SK-N-SH (cell line): ENCODE results near the gene TMEM151A. TPM values are rescaled to one million over a fixed set of nuclear protein-coding genes. Genes with fewer than 3 reads are reported as not detected.

ENCODE experiments used
- CTCF ChIA-PET: fragments of 300-600, 350-600 bp; formaldehyde crosslinking; extraction: SDS; loops from one replicate; lab custom pipeline; 2021; lab: Yijun Ruan, JAX
- POLR2A ChIA-PET: fragments of 350-600 bp; sonication (Branson Sonifier 250); formaldehyde crosslinking; extraction: SDS; loops from one replicate; lab custom pipeline; 2020; ENCODE audit warnings: antibody characterized with exemption, inconsistent platforms; lab: Yijun Ruan, JAX
- DNase-seq: peaks from one replicate; pipeline ENCODE4 v3.0.0; 2012
- H2AFZ ChIP-seq: fragments of 200-600 bp; sonication (generic); 2 replicates; pipeline ENCODE4 v1.8.1; 2016; ENCODE audit warnings: antibody characterized with exemption, mild to moderate bottlenecking, low read depth
- H3F3A ChIP-seq: fragments of 200-600 bp; sonication (generic); replicated peaks from 2 replicates; pipeline ENCODE3; 2016; ENCODE audit warnings: antibody characterized with exemption, mild to moderate bottlenecking; ENCODE audit not compliant: insufficient read depth
- H3K27ac ChIP-seq, 2 experiments: fragments of 200-500 bp in 1 of 2; fragments of 200-600 bp in 1 of 2; sonication (Bioruptor generic) in 1 of 2; sonication (generic), shearing (Covaris generic) in 1 of 2; 2 replicates each; pipeline versions ENCODE4 v1.5.1 to v1.6.1; 2014 to 2016; ENCODE audit warnings: low read depth in 2 of 2, inconsistent platforms in 1 of 2, low read length in 1 of 2, mild to moderate bottlenecking in 1 of 2, mixed read lengths in 1 of 2
- H3K27me3 ChIP-seq: fragments of 200-600 bp; sonication (generic), shearing (Covaris generic); 2 replicates; pipeline ENCODE4 v1.6.1; 2016; ENCODE audit warnings: mixed run types; ENCODE audit not compliant: insufficient read depth
- H3K36me3 ChIP-seq, 2 experiments: fragments of 200-500 bp in 1 of 2; fragments of 200-600 bp in 1 of 2; sonication (Bioruptor generic) in 1 of 2; sonication (generic) in 1 of 2; replicated peaks in 1 of 2; 2 replicates each; pipeline versions ENCODE3 to v1.5.1; 2014 to 2016; ENCODE audit warnings: low read length in 1 of 2, mild to moderate bottlenecking in 1 of 2; ENCODE audit not compliant: insufficient read depth in 2 of 2, control insufficient read depth in 1 of 2
- H3K4me1 ChIP-seq, 2 experiments: fragments of 200-500 bp in 1 of 2; fragments of 200-600 bp in 1 of 2; sonication (Bioruptor generic) in 1 of 2; sonication (generic), shearing (Covaris generic) in 1 of 2; 2 replicates each; pipeline versions ENCODE4 v1.5.1 to v1.6.1; 2014 to 2016; ENCODE audit warnings: low read depth in 1 of 2, low read length in 1 of 2, mixed run types in 1 of 2; ENCODE audit not compliant: insufficient read depth in 2 of 2, control insufficient read depth in 1 of 2
- H3K4me2 ChIP-seq: fragments of 200-600 bp; sonication (generic), shearing (Covaris generic); 2 replicates; pipeline ENCODE4 v1.6.1; 2017; ENCODE audit warnings: mixed run types
- H3K4me3 ChIP-seq, 2 experiments: fragments of 200-500 bp in 1 of 2; fragments of 200-600 bp in 1 of 2; sonication (Bioruptor generic) in 1 of 2; sonication (generic), shearing (Covaris generic) in 1 of 2; 2 replicates each; pipeline versions ENCODE4 v1.5.1 to v1.8.1; 2014 to 2016; ENCODE audit warnings: low read depth in 2 of 2, inconsistent platforms in 1 of 2, low read length in 1 of 2, mild to moderate bottlenecking in 1 of 2, mixed read lengths in 1 of 2, moderate library complexity in 1 of 2
- H3K79me2 ChIP-seq: fragments of 200-600 bp; sonication (generic); 2 replicates; pipeline ENCODE4 v1.8.1; 2017; ENCODE audit warnings: mild to moderate bottlenecking; ENCODE audit not compliant: insufficient read depth
- H3K9ac ChIP-seq: fragments of 200-600 bp; sonication (generic); 2 replicates; pipeline ENCODE4 v1.6.1; 2017; ENCODE audit warnings: mixed run types
- H3K9me2 ChIP-seq: fragments of 200-600 bp; sonication (generic); 2 replicates; pipeline ENCODE4 v1.6.1; 2017; ENCODE audit warnings: mixed run types
- H3K9me3 ChIP-seq: fragments of 200-600 bp; sonication (generic); 2 replicates; pipeline ENCODE4 v1.6.1; 2017; ENCODE audit warnings: mixed run types, mild to moderate bottlenecking, moderate library complexity
- H4K20me1 ChIP-seq: fragments of 200-600 bp; sonication (generic); 2 replicates; pipeline ENCODE4 v1.6.1; 2017; ENCODE audit warnings: mild to moderate bottlenecking, mixed run types; ENCODE audit not compliant: insufficient read depth
- CHD2 ChIP-seq: fragments of 150-350 bp; IDR thresholded peaks from 2 replicates; pipeline ENCODE4 v1.6.1; 2018; ENCODE audit warnings: low read length; ENCODE audit not compliant: partially characterized antibody
- CTCF ChIP-seq: fragments of 200-600 bp; sonication (generic); IDR thresholded peaks from 2 replicates; pipeline ENCODE4 v1.6.1; 2017; ENCODE audit warnings: antibody characterized with exemption, mild to moderate bottlenecking, moderate library complexity
- ELF1 ChIP-seq: IDR thresholded peaks from 2 replicates; pipeline ENCODE4 v1.4.0; 2012
- EP300 ChIP-seq, 2 experiments: IDR thresholded peaks; 2 replicates each; pipeline versions ENCODE4 v1.4.0 to v1.6.1; 2012; ENCODE audit warnings: borderline replicate concordance in 1 of 2, low read depth in 1 of 2, low read length in 1 of 2
- EZH2phosphoT487 ChIP-seq: fragments of 200-600 bp; sonication (generic); IDR thresholded peaks from 2 replicates; pipeline ENCODE4 v1.6.1; 2017; ENCODE audit warnings: low read depth, mixed run types, mild to moderate bottlenecking, antibody characterized with exemption, moderate library complexity, borderline replicate concordance
- FOXJ3 ChIP-seq: sonication (generic); formaldehyde crosslinking; IDR thresholded peaks from 2 replicates; pipeline ENCODE4 v1.5.1; 2020; ENCODE audit warnings: mild to moderate bottlenecking, missing genetic modification reagents
- FOXM1 ChIP-seq: IDR thresholded peaks from 2 replicates; pipeline ENCODE4 v1.4.0; 2012; ENCODE audit warnings: low read depth, mild to moderate bottlenecking
- GABPA ChIP-seq: IDR thresholded peaks from 2 replicates; pipeline ENCODE4 v1.4.0; 2012; ENCODE audit warnings: low read depth, mild to moderate bottlenecking
- GATA2 ChIP-seq: sonication (generic); formaldehyde crosslinking; IDR thresholded peaks from 2 replicates; pipeline ENCODE4 v1.5.0; 2020; ENCODE audit warnings: mild to moderate bottlenecking, missing genetic modification reagents
- IRF3 ChIP-seq: fragments of 150-350 bp; IDR thresholded peaks from 2 replicates; pipeline ENCODE4 v1.6.1; 2016; ENCODE audit warnings: mild to moderate bottlenecking, low read depth, low read length
- JUND ChIP-seq: IDR thresholded peaks from 2 replicates; pipeline ENCODE4 v1.4.0; 2012
- MAX ChIP-seq: IDR thresholded peaks from 2 replicates; pipeline ENCODE4 v1.4.0; 2012; ENCODE audit warnings: low read depth
- MEF2A ChIP-seq: IDR thresholded peaks from 2 replicates; pipeline ENCODE4 v1.4.0; 2012; ENCODE audit warnings: low read depth, borderline replicate concordance
- NFIC ChIP-seq: IDR thresholded peaks from 2 replicates; pipeline ENCODE4 v1.4.0; 2012; ENCODE audit warnings: borderline replicate concordance
- NRF1 ChIP-seq: IDR thresholded peaks from 2 replicates; pipeline ENCODE4 v1.6.1; 2012; ENCODE audit warnings: low read depth, mild to moderate bottlenecking, low read length
- PBX3 ChIP-seq: IDR thresholded peaks from 2 replicates; pipeline ENCODE4; 2012
- POLR2AphosphoS5 ChIP-seq: IDR thresholded peaks from 2 replicates; pipeline ENCODE4 v1.6.1; 2012; ENCODE audit warnings: low read depth, low read length
- RCOR1 ChIP-seq: fragments of 150-350 bp; IDR thresholded peaks from 2 replicates; pipeline ENCODE4 v1.6.1; 2017; ENCODE audit warnings: antibody characterized with exemption, low read length
- RFX5 ChIP-seq: IDR thresholded peaks from 2 replicates; pipeline ENCODE4 v1.6.1; 2012; ENCODE audit warnings: mild to moderate bottlenecking, improper control_type of control experiment, low read length
- RXRA ChIP-seq: IDR thresholded peaks from 2 replicates; pipeline ENCODE4 v1.4.0; 2012; ENCODE audit warnings: low read depth, mild to moderate bottlenecking, borderline replicate concordance
- SIN3A ChIP-seq: IDR thresholded peaks from 2 replicates; pipeline ENCODE4 v1.6.1; 2012; ENCODE audit warnings: low read depth, mild to moderate bottlenecking, low read length, moderate library complexity, borderline replicate concordance
- SMC3 ChIP-seq: IDR thresholded peaks from 2 replicates; pipeline ENCODE4 v1.6.1; 2012; ENCODE audit warnings: low read depth, low read length, improper control_type of control experiment
- TAF1 ChIP-seq: IDR thresholded peaks from 2 replicates; pipeline ENCODE4 v1.6.1; 2012; ENCODE audit warnings: low read depth, mild to moderate bottlenecking, low read length, moderate library complexity, borderline replicate concordance
- TCF12 ChIP-seq: IDR thresholded peaks from 2 replicates; pipeline ENCODE4 v1.4.0; 2012
- USF1 ChIP-seq: IDR thresholded peaks from 2 replicates; pipeline ENCODE4 v1.4.0; 2012; ENCODE audit warnings: low read depth, borderline replicate concordance
- YY1 ChIP-seq: IDR thresholded peaks from 2 replicates; pipeline ENCODE4 v1.4.0; 2012; ENCODE audit warnings: low read depth, mild to moderate bottlenecking
- ZBTB33 ChIP-seq: IDR thresholded peaks from 2 replicates; pipeline ENCODE4 v1.4.0; 2012; ENCODE audit warnings: low read depth, borderline replicate concordance
- WGBS: methylation state at CpG from one replicate; pipeline ENCODE4 v1.1.6; 2017; ENCODE audit warnings: low lambda C conversion rate; 5-methylcytosine and 5-hydroxymethylcytosine counted together
- polyA plus RNA-seq, 3 experiments: library from polyadenylated mRNA; depleted of rRNA; stranded (reverse); fragments of >200 nt; gene quantifications; 2 replicates each; pipeline ENCODE4 v1.2.3, GENCODE V29; 2012

The TMEM151A gene
- polyA plus RNA-seq, 1 of the 3 experiments (the other 2 are of a cell fraction) = 0.35 TPM

GRCh38 chr11:66288671-66289547 is 2.8 kb upstream of the TMEM151A start, which contains the start of gene YIF1A:
Gene YIF1A, minus strand, starts transcription at chr11:66289143. Its CDS starts 158 bp downstream, at chr11:66288985.
- Histone ChIP-seq H3K79me2 (peaks cover 37% of the 10 kb centered on the region; the same call in 1 of the 2 replicates), H3K4me2 (peak within 1 kb of the TSS; percentile 99), H2AFZ (peak within 1 kb of the TSS; percentile 55; the same call in 1 of the 2 replicates), H3K27me3 (no peaks in the 10 kb centered on the region), H3K9ac (peak within 1 kb of the TSS; percentile 86), H3K36me3 (peaks cover 0 to 25% of the 10 kb centered on the region in 2 experiments), H3K9me3 (no peaks in the 10 kb centered on the region), H3K4me1 (peaks cover 7 to 36% of the 10 kb centered on the region in 2 experiments; a peak in 2 of 4 replicates), H3K9me2 (no peaks in the 10 kb centered on the region), H3F3A (peaks cover 9% of the 10 kb centered on the region), H3K27ac (peak within 1 kb of the TSS; percentile 93 to 97), H4K20me1 (0 out of 2 replicates have a peak, but pooled peaks cover 2% of the 10 kb centered on the region), H3K4me3 (peak within 1 kb of the TSS; percentile 88 to 90)
- DNase-seq = peak; percentile 98
- POLR2A ChIA-PET = interaction anchor here (0.6 to 4.2 kb wide), 15 partner anchors 8 to 239 kb away, joined by 3 to 19 read pairs (median 3); partner anchors contain the start of genes CD248, CNIH2 and RIN1
- CTCF ChIA-PET = interaction anchor here (0.6 to 6.2 kb wide), 10 partner anchors 10 to 141 kb away, joined by 3 to 63 read pairs (median 3); partner anchors contain the start of genes CNIH2, RAB1B and RIN1
- under 1% methylated on average over 41 of the region's 87 CpGs for WGBS
- no peak for TF ChIP-seq JUND
- TF ChIP-seq ELF1 = peak; percentile 69
- TF ChIP-seq FOXM1 = no peak
- TF ChIP-seq PBX3 = peak; percentile 99
- TF ChIP-seq RCOR1 = no peak
- no peak for TF ChIP-seq CTCF
- peak; percentile 88 for TF ChIP-seq IRF3
- peak; percentile 78 for TF ChIP-seq TAF1
- no peak for TF ChIP-seq EP300 (IDR thresholded peaks at IDR 0.05; ENCODE audit: borderline replicate concordance in 1 of 2, low read depth in 1 of 2, low read length in 1 of 2)
- no peak for TF ChIP-seq NFIC
- peak; percentile 74 for TF ChIP-seq RFX5
- no peak for TF ChIP-seq USF1
- peak; percentile 59 for TF ChIP-seq POLR2AphosphoS5
- TF ChIP-seq TCF12 = no peak
- TF ChIP-seq EZH2phosphoT487 = no peak
- TF ChIP-seq ZBTB33 = no peak
- TF ChIP-seq SMC3 = no peak
- peak; percentile 58 for TF ChIP-seq MAX
- no peak for TF ChIP-seq SIN3A
- TF ChIP-seq NRF1 = peak; percentile 78
- TF ChIP-seq MEF2A = no peak
- peak; percentile 86 for TF ChIP-seq YY1
- TF ChIP-seq RXRA = no peak
- TF ChIP-seq FOXJ3 (CRISPR knock-in tag) = no peak
- no peak for TF ChIP-seq GATA2 (CRISPR knock-in tag)
- peak; percentile 80 for TF ChIP-seq GABPA
- TF ChIP-seq CHD2 = peak; percentile 89
